ENCODE measurements around the gene ADGRG4.
"Not testable (repeated sequence)": the region's sequence is repeated elsewhere in the genome, so short reads cannot be mapped to it uniquely, and the experiment has no call there.

The ADGRG4 gene

DNA sequence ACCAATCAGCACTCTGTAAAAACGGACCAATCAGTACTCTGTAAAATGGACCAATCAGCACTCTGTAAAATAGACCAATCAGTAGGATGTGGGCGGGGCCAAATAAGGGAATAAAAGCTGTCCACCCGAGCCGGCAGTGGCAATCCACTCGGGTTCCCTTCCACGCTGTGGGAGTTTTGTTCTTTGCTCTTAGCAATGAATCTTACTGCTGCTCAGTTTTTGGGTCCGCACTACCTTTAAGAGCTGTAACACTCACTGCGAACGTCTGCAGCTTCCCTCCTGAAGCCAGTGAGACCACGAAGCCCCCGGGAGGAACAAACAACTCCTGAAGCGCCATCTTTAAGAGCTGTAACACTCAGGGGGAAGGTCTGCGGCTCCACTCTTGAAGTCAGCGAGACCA is 120.6 kb downstream of the ADGRG4 start:
- Histone ChIP-seq H3K27ac (ENCODE audit: low read depth, low read length) (no peak overlapping the region), H3K9me3 (ENCODE audit: control insufficient read depth in 1 of 2, low read length in 2 of 2) (no peaks in the 10 kb centered on the region), H3K9ac (ENCODE audit: low read depth in 1 of 2, low read length in 2 of 2) (no peak overlapping the region)

DNA sequence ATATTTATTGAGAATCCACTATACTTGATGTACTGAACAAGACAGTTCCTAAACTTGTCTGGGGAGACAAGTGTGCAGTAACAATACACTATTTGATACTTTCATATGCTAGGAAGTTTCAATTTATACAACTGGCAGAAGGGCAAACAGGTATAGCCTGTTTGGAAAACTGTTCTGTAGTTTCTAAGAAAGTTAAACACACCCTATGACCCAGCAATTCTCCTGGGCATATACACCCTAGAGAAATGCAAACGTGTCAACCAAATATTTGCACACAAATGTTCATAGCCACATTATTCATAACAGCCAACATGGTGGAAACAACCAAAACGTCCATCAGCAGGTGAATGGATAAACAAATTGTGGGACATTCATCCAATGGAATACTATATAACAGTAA is 123.0 kb downstream of the ADGRG4 start:
- no peaks in the 10 kb centered on the region for H3K36me3 ChIP-seq (ENCODE audit: control insufficient read depth in 1 of 2, insufficient read depth in 2 of 2, low read length in 2 of 2)
- H3K27ac ChIP-seq (ENCODE audit: low read depth, low read length): no peak overlapping the region
- no peaks in the 10 kb centered on the region for H3K27me3 ChIP-seq (ENCODE audit: control insufficient read depth in 1 of 2, insufficient read depth in 2 of 2, low read length in 2 of 2)
- H3K9me3 ChIP-seq (ENCODE audit: control insufficient read depth in 1 of 2, low read length in 2 of 2): no peaks in the 10 kb centered on the region
- H3K4me1 ChIP-seq (ENCODE audit: control insufficient read depth in 1 of 2, insufficient read depth in 2 of 2, low read length in 2 of 2): no peaks in the 10 kb centered on the region
- no peak overlapping the region for H3K4me3 ChIP-seq (ENCODE audit: low read depth in 1 of 2, low read length in 2 of 2)
- no peak overlapping the region for H3K9ac ChIP-seq (ENCODE audit: low read depth in 1 of 2, low read length in 2 of 2)

More for the DNA sequence above, 120.6 kb downstream of the ADGRG4 start:
- no peak overlapping the region for H3K4me3 ChIP-seq (ENCODE audit: low read depth in 1 of 2, low read length in 2 of 2)
- no peaks in the 10 kb centered on the region for H3K27me3 ChIP-seq (ENCODE audit: control insufficient read depth in 1 of 2, insufficient read depth in 2 of 2, low read length in 2 of 2)
- no peaks in the 10 kb centered on the region for H3K4me1 ChIP-seq (ENCODE audit: control insufficient read depth in 1 of 2, insufficient read depth in 2 of 2, low read length in 2 of 2)
- no peaks in the 10 kb centered on the region for H3K36me3 ChIP-seq (ENCODE audit: control insufficient read depth in 1 of 2, insufficient read depth in 2 of 2, low read length in 2 of 2)

DNA sequence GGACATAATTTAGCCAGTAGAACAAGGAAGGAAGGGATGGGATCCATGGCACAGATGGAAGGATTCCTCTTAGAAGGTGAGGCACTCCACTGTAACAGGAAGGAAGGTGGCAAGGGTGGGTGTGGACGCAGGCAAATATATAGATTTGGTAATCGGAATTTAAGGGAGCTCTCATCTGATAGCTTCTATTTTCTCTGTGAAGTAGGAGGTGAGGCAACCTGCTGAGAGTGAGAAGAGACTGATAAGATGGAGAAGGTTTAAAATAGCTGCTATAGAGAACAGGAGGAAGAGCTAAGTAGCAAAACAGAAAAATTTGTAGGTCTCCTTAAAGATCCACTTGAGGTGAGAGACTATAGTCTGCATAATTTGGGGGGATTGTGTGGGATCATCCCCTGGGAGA is 125.2 kb downstream of the ADGRG4 start:
- Histone ChIP-seq H3K27me3 (ENCODE audit: control insufficient read depth in 1 of 2, insufficient read depth in 2 of 2, low read length in 2 of 2) (no peaks in the 10 kb centered on the region), H3K4me3 (ENCODE audit: low read depth in 1 of 2, low read length in 2 of 2) (no peak overlapping the region), H3K9ac (ENCODE audit: low read depth in 1 of 2, low read length in 2 of 2) (no peak overlapping the region), H3K9me3 (ENCODE audit: control insufficient read depth in 1 of 2, low read length in 2 of 2) (no peaks in the 10 kb centered on the region), H3K36me3 (ENCODE audit: control insufficient read depth in 1 of 2, insufficient read depth in 2 of 2, low read length in 2 of 2) (no peaks in the 10 kb centered on the region), H3K27ac (ENCODE audit: low read depth, low read length) (no peak overlapping the region), H3K4me1 (ENCODE audit: control insufficient read depth in 1 of 2, insufficient read depth in 2 of 2, low read length in 2 of 2) (no peaks in the 10 kb centered on the region)

DNA sequence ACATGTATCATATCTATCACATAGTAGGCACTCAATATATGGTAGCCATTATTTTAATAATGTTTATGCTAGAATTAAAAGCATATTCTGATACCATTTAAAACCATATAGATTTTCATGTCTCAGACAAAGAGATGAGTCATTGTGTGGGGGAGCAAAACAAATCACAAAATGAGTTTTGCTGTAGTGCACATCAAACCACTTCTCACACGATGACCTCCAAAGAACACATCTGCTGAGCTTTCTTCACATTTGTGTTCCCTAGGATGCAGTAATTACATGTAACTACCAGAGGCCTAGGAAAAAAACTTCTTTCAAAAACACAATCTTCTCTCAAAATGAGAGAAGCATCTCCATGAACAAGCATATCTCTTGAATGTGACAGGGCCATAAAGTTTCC is 130.9 kb downstream of the ADGRG4 start:
- Histone ChIP-seq H3K4me1 (ENCODE audit: control insufficient read depth in 1 of 2, insufficient read depth in 2 of 2, low read length in 2 of 2) (no peaks in the 10 kb centered on the region), H3K27me3 (ENCODE audit: control insufficient read depth in 1 of 2, insufficient read depth in 2 of 2, low read length in 2 of 2) (no peaks in the 10 kb centered on the region), H3K4me3 (ENCODE audit: low read depth in 1 of 2, low read length in 2 of 2) (no peak overlapping the region), H3K27ac (ENCODE audit: low read depth, low read length) (no peak overlapping the region), H3K9ac (ENCODE audit: low read depth in 1 of 2, low read length in 2 of 2) (no peak overlapping the region), H3K9me3 (ENCODE audit: control insufficient read depth in 1 of 2, low read length in 2 of 2) (no peaks in the 10 kb centered on the region), H3K36me3 (ENCODE audit: control insufficient read depth in 1 of 2, insufficient read depth in 2 of 2, low read length in 2 of 2) (no peaks in the 10 kb centered on the region)

DNA sequence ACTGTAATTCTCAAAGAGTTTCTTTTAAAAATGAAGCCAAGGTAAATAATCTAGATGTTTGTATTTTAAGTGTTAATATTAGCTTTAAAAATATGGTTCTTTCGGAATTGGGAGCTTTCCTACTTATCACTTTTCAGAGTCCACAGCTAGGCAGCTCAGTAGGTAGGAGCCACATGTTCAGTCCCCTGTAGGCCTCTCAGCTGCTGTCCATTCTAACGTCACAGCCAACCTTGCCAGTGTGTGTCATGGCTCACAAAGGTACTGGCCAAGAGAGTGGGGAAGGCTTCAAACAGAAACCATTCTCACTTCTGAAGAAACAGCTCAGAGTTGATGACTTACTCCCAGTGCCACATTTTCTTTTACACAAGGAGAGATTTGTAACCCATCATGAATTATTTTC is 137.0 kb downstream of the ADGRG4 start:
- no peaks in the 10 kb centered on the region for H3K4me1 ChIP-seq (ENCODE audit: control insufficient read depth in 1 of 2, insufficient read depth in 2 of 2, low read length in 2 of 2)
- no peak overlapping the region for H3K9ac ChIP-seq (ENCODE audit: low read depth in 1 of 2, low read length in 2 of 2)
- H3K9me3 ChIP-seq (ENCODE audit: control insufficient read depth in 1 of 2, low read length in 2 of 2): no peaks in the 10 kb centered on the region
- no peaks in the 10 kb centered on the region for H3K27me3 ChIP-seq (ENCODE audit: control insufficient read depth in 1 of 2, insufficient read depth in 2 of 2, low read length in 2 of 2)
- H3K27ac ChIP-seq (ENCODE audit: low read depth, low read length): no peak overlapping the region
- no peak overlapping the region for H3K4me3 ChIP-seq (ENCODE audit: low read depth in 1 of 2, low read length in 2 of 2)
- no peaks in the 10 kb centered on the region for H3K36me3 ChIP-seq (ENCODE audit: control insufficient read depth in 1 of 2, insufficient read depth in 2 of 2, low read length in 2 of 2)

DNA sequence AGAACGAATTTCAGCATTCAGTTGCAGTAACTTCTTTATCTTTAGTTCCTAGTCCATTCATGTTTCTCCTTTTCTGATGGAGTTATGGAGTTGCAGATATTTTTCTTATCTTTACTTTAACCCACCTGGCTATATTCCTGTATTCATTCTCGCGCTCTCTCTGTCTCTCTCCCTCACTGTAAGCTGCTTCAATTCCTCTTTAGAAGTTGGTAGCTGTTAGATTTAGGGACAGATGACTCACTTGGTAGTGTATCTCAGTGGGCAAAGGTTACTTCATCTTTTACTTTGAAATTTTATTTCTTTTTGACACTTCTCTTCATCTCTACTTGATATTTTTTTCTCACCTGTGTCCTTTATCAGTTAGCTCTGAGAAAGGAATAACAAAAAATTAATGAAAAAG is 137.4 kb downstream of the ADGRG4 start:
- no peak overlapping the region for H3K27ac ChIP-seq (ENCODE audit: low read depth, low read length)
- H3K27me3 ChIP-seq (ENCODE audit: control insufficient read depth in 1 of 2, insufficient read depth in 2 of 2, low read length in 2 of 2): no peaks in the 10 kb centered on the region
- H3K36me3 ChIP-seq (ENCODE audit: control insufficient read depth in 1 of 2, insufficient read depth in 2 of 2, low read length in 2 of 2): no peaks in the 10 kb centered on the region
- H3K4me3 ChIP-seq (ENCODE audit: low read depth in 1 of 2, low read length in 2 of 2): no peak overlapping the region
- H3K9ac ChIP-seq (ENCODE audit: low read depth in 1 of 2, low read length in 2 of 2): no peak overlapping the region
- H3K4me1 ChIP-seq (ENCODE audit: control insufficient read depth in 1 of 2, insufficient read depth in 2 of 2, low read length in 2 of 2): no peaks in the 10 kb centered on the region
- no peaks in the 10 kb centered on the region for H3K9me3 ChIP-seq (ENCODE audit: control insufficient read depth in 1 of 2, low read length in 2 of 2)

DNA sequence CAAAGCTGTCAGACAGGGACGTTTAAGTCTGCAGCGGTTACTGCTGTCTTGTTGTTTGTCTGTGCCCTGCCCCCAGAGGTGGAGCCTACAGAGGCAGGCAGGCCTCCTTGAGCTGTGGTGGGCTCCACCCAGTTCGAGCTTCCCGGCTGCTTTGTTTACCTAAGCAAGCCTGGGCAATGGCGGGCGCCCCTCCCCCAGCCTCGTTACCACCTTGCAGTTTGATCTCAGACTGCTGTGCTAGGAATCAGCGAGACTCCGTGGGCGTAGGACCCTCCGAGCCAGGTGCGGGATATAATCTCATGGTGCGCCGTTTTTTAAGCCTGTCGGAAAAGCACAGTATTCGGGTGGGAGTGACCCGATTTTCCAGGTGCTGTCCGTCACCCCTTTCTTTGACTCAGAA is 144.9 kb downstream of the ADGRG4 start:
- H3K27ac ChIP-seq (ENCODE audit: low read depth, low read length); H3K9me3 ChIP-seq (ENCODE audit: control insufficient read depth in 1 of 2, low read length in 2 of 2); H3K4me3 ChIP-seq (ENCODE audit: low read depth in 1 of 2, low read length in 2 of 2); H3K4me1 ChIP-seq (ENCODE audit: control insufficient read depth in 1 of 2, insufficient read depth in 2 of 2, low read length in 2 of 2); H3K36me3 ChIP-seq (ENCODE audit: control insufficient read depth in 1 of 2, insufficient read depth in 2 of 2, low read length in 2 of 2); H3K27me3 ChIP-seq (ENCODE audit: control insufficient read depth in 1 of 2, insufficient read depth in 2 of 2, low read length in 2 of 2); H3K9ac ChIP-seq (ENCODE audit: low read depth in 1 of 2, low read length in 2 of 2): not testable (repeated sequence)

DNA sequence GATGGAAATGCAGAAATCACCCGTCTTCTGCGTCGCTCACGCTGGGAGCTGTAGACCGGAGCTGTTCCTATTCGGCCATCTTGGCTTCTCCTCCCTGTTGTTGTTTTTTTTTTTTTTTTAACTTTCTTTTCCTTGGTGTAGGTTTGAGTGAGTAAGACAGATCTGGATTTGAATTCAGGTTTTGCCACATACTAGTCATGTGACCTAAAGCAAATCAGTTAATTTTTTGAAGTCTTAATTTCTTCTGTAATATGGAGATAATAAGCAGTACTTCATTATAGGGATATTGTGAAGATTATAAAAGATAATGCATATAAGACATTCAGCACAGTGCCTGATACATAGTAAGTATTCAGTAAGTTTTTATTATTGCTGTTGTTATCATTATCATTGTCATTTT is 145.4 kb downstream of the ADGRG4 start:
- H3K9me3 ChIP-seq (ENCODE audit: control insufficient read depth in 1 of 2, low read length in 2 of 2): no peaks in the 10 kb centered on the region
- H3K27ac ChIP-seq (ENCODE audit: low read depth, low read length): no peak overlapping the region
- no peak overlapping the region for H3K4me3 ChIP-seq (ENCODE audit: low read depth in 1 of 2, low read length in 2 of 2)
- no peaks in the 10 kb centered on the region for H3K27me3 ChIP-seq (ENCODE audit: control insufficient read depth in 1 of 2, insufficient read depth in 2 of 2, low read length in 2 of 2)
- H3K9ac ChIP-seq (ENCODE audit: low read depth in 1 of 2, low read length in 2 of 2): no peak overlapping the region
- no peaks in the 10 kb centered on the region for H3K36me3 ChIP-seq (ENCODE audit: control insufficient read depth in 1 of 2, insufficient read depth in 2 of 2, low read length in 2 of 2)
- H3K4me1 ChIP-seq (ENCODE audit: control insufficient read depth in 1 of 2, insufficient read depth in 2 of 2, low read length in 2 of 2): no peaks in the 10 kb centered on the region

DNA sequence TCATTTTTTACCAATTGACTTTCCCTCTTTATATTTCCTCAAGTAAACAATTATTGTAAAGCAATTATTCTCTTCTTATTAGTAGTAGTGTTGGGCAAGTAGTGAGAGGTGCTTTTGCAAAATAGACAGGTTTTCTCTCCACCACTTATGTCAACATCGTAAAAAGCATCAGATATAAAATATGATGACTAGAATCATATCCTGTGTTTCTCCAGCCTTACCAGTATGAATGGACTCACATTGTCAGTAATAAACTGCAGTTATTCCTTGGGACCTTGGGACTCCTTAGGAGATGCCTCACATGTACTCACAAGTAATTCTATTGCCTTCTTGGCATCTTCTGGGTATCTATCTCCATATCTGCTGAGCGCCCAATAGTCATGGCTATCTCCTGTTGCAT is 146.5 kb downstream of the ADGRG4 start:
- H3K27me3 ChIP-seq (ENCODE audit: control insufficient read depth in 1 of 2, insufficient read depth in 2 of 2, low read length in 2 of 2): no peaks in the 10 kb centered on the region
- H3K4me1 ChIP-seq (ENCODE audit: control insufficient read depth in 1 of 2, insufficient read depth in 2 of 2, low read length in 2 of 2): no peaks in the 10 kb centered on the region
- H3K9ac ChIP-seq (ENCODE audit: low read depth in 1 of 2, low read length in 2 of 2): no peak overlapping the region
- no peaks in the 10 kb centered on the region for H3K36me3 ChIP-seq (ENCODE audit: control insufficient read depth in 1 of 2, insufficient read depth in 2 of 2, low read length in 2 of 2)
- H3K9me3 ChIP-seq (ENCODE audit: control insufficient read depth in 1 of 2, low read length in 2 of 2): no peaks in the 10 kb centered on the region
- H3K27ac ChIP-seq (ENCODE audit: low read depth, low read length): no peak overlapping the region
- H3K4me3 ChIP-seq (ENCODE audit: low read depth in 1 of 2, low read length in 2 of 2): no peak overlapping the region

DNA sequence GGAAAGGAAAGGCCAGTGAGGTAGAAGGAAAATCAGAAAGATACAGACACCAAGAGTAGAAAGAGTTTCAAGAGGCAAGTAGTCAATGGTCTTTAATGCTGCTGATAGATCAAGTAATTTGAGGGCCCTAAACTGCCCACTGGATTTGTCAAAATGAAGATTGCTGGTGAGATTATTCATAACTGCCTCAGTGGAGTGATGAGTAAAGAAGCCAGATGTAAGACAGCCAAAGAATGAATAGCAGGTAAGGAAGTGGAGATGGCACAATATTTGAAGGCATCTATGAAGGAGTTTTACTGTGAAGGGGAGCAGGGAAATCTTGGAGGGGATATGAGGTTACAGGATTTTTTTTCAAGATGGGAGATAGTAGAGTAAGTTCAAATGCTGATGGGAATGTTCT is 147.2 kb downstream of the ADGRG4 start:
- no peak overlapping the region for H3K27ac ChIP-seq (ENCODE audit: low read depth, low read length)
- no peak overlapping the region for H3K4me3 ChIP-seq (ENCODE audit: low read depth in 1 of 2, low read length in 2 of 2)
- no peak overlapping the region for H3K9ac ChIP-seq (ENCODE audit: low read depth in 1 of 2, low read length in 2 of 2)
- H3K9me3 ChIP-seq (ENCODE audit: control insufficient read depth in 1 of 2, low read length in 2 of 2): no peaks in the 10 kb centered on the region
- H3K4me1 ChIP-seq (ENCODE audit: control insufficient read depth in 1 of 2, insufficient read depth in 2 of 2, low read length in 2 of 2): no peaks in the 10 kb centered on the region
- H3K27me3 ChIP-seq (ENCODE audit: control insufficient read depth in 1 of 2, insufficient read depth in 2 of 2, low read length in 2 of 2): no peaks in the 10 kb centered on the region
- no peaks in the 10 kb centered on the region for H3K36me3 ChIP-seq (ENCODE audit: control insufficient read depth in 1 of 2, insufficient read depth in 2 of 2, low read length in 2 of 2)

DNA sequence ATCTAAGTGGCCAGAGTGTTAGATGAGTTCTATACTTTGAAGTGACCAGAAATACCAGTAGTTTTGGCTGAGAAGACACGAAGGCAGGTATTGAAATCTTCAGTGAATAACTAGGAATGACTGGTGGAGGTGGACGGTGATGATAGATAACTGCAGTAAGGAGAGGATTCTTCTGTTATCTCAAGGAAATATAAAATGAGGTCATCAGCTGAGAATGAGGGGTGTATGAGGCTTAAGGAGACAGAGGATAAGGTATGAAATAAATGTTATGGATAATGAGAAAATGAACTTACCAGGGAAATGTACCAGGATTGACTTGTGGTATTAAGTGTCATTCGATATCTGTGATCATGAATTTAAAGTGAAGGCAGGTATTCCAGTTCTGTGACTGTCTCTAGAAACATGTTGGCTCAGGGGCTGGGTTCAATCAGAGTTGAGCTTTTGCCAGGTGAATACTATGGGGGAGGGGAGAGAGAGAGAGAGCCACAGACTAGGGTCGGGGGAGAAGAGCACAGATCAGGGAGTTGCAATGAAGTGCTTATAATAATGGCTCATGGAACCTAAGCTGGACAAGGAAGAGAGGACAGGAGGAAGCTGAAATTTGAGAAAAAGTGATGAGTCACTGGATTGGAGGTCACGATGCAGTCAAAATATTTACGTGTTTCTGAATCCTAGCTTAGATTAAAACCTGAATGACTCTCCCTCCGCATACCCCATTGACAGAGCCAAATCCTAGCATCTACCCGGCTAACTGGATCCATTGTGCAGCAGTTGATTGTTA is 149.5 kb downstream of the ADGRG4 start:
- H3K9me3 ChIP-seq (ENCODE audit: control insufficient read depth in 1 of 2, low read length in 2 of 2): no peaks in the 10 kb centered on the region
- no peaks in the 10 kb centered on the region for H3K36me3 ChIP-seq (ENCODE audit: control insufficient read depth in 1 of 2, insufficient read depth in 2 of 2, low read length in 2 of 2)
- H3K27me3 ChIP-seq (ENCODE audit: control insufficient read depth in 1 of 2, insufficient read depth in 2 of 2, low read length in 2 of 2): no peaks in the 10 kb centered on the region
- no peak overlapping the region for H3K9ac ChIP-seq (ENCODE audit: low read depth in 1 of 2, low read length in 2 of 2)
- no peak overlapping the region for H3K4me3 ChIP-seq (ENCODE audit: low read depth in 1 of 2, low read length in 2 of 2)
- no peak overlapping the region for H3K27ac ChIP-seq (ENCODE audit: low read depth, low read length)
- H3K4me1 ChIP-seq (ENCODE audit: control insufficient read depth in 1 of 2, insufficient read depth in 2 of 2, low read length in 2 of 2): no peaks in the 10 kb centered on the region

Data from duodenal mucosa (tissue), 2 donors.